BJ (cell line): ENCODE results near the gene ASAP2. TPM values are rescaled to one million over a fixed set of nuclear protein-coding genes. Genes with fewer than 3 reads are reported as not detected.

ENCODE experiments used
- CTCF ChIA-PET: fragments of 350-600 bp; formaldehyde crosslinking; extraction: SDS; loops from one replicate; lab custom pipeline; 2021; ENCODE audit warnings: antibody characterized with exemption, inconsistent platforms; lab: Yijun Ruan, JAX
- POLR2A ChIA-PET: fragments of 300-600 bp; sonication (Branson Sonifier 250); formaldehyde crosslinking; extraction: SDS; loops from one replicate; lab custom pipeline; 2021; ENCODE audit warnings: antibody characterized with exemption; lab: Charles Lee
- DNase-seq: peaks from one replicate; pipeline ENCODE4 v3.0.0-alpha.2; 2011; ENCODE audit warnings: low read depth
- H3K27me3 ChIP-seq: 2 replicates; pipeline ENCODE4 v1.6.0; 2011; ENCODE audit warnings: low read length; ENCODE audit not compliant: control insufficient read depth, insufficient read depth
- H3K36me3 ChIP-seq: 2 replicates; pipeline ENCODE4 v1.5.1; 2011; ENCODE audit warnings: low read length; ENCODE audit not compliant: control insufficient read depth, insufficient read depth
- H3K4me3 ChIP-seq: 2 replicates; pipeline ENCODE4 v1.5.1; 2011; ENCODE audit warnings: low read depth, mild to moderate bottlenecking, control low read depth, low read length
- polyA plus RNA-seq: library from polyadenylated mRNA; depleted of rRNA; stranded (reverse); fragments of >200 nt; gene quantifications from 2 replicates; pipeline ENCODE4 v1.2.3, GENCODE V29; 2011
- TF ChIP-seq, protein P1 (sequence below): IDR thresholded peaks from 2 replicates; pipeline ENCODE4 v1.5.1; 2011; ENCODE audit warnings: low read depth, mild to moderate bottlenecking, control low read depth, inconsistent platforms, low read length, moderate library complexity; ENCODE audit not compliant: insufficient read depth

The ASAP2 gene
- polyA plus RNA-seq, 1 experiment: 14.1 TPM

DNA sequence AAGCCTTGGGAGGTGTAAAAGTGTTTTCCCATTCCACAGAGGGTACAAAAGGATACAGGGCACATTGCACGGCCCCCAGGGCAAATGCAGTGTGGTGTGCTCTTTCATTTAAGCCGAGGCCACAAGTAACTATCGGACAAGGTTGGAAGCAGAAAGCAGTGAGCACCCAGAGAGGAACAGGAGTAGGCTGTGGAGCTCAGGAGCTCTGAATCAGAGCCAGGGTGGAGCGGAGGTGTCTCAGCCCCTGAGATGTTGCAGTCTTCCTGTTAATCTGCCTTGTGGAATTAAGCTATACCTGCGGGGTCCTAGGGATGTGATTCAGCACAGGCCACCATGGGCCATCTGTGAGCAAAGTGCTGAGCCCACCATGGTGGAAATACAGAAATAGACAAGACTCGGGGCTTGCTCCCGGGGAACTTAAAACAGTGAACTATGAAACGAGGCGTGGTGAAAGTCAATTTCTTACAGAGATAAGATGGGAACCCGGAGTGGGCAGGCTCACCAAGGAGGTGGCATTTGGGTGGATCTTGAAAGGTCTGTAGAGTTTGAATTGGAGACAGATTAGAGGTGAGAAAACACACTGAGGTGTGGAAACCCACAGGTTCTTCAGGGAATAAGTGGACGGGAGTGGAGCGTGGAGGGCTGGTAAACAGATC is 44.0 kb downstream of the ASAP2 start:
- TF ChIP-seq, protein P1, sequence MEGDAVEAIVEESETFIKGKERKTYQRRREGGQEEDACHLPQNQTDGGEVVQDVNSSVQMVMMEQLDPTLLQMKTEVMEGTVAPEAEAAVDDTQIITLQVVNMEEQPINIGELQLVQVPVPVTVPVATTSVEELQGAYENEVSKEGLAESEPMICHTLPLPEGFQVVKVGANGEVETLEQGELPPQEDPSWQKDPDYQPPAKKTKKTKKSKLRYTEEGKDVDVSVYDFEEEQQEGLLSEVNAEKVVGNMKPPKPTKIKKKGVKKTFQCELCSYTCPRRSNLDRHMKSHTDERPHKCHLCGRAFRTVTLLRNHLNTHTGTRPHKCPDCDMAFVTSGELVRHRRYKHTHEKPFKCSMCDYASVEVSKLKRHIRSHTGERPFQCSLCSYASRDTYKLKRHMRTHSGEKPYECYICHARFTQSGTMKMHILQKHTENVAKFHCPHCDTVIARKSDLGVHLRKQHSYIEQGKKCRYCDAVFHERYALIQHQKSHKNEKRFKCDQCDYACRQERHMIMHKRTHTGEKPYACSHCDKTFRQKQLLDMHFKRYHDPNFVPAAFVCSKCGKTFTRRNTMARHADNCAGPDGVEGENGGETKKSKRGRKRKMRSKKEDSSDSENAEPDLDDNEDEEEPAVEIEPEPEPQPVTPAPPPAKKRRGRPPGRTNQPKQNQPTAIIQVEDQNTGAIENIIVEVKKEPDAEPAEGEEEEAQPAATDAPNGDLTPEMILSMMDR: no peak
- POLR2A ChIA-PET: no interaction called here
- Histone ChIP-seq H3K27me3 (no peaks in the 10 kb centered on the region), H3K36me3 (no peaks in the 10 kb centered on the region), H3K4me3 (no peak overlapping the region)
- CTCF ChIA-PET: interaction anchor here (1.0 to 1.4 kb wide), 2 partner anchors 42 to 44 kb away, joined by 3 read pairs; partner anchors contain the start of gene ASAP2
- DNase-seq: no peak

DNA sequence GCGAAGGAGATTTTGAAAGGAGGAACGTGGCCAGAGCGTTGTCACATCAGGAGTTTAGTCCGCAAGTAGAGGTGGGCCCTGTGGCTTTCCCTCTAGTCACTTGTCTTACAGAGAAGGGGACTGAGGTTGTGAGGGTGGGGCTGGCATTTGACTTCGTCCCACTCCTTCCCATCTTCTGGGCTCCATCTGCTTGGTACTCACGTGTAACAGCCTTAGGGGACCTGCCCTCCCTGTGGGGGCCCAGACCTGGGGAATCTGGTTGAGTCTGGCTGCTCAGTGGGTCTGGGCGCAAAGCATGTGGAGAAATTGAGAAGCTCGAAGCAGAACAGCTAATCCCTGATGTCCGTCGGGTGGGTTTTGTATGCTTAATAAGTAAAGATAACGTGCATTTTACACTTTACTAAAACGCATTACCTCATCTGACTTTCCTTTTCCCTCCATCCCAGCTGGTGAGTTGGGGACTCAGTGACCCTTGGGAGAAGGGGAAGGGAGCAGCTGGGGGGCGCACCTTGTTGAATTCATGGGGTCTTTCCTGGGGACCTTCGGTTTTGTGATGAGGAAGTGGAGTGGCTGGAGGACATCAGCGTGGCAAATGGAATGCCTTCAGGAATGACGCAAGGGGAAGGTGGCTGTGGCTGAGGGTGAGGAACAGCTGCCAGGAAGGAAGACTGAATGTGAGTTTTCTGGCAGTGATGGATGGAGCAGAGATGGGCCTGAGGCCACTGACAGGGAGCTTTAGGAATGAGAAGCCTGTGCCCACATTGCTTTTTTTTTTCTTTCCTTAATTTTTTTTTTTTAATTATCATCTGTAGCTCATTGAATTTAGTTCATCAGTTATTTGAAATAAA is 44.8 kb downstream of the ASAP2 start:
- CTCF ChIA-PET: interaction anchor here (0.7 to 1.0 kb wide), 3 partner anchors 13 to 45 kb away, joined by 3 to 4 read pairs (median 3); partner anchors contain the start of gene ASAP2
- POLR2A ChIA-PET: interaction anchor here (0.6 to 0.7 kb wide), 3 partner anchors 8 to 171 kb away, joined by 4 to 7 read pairs (median 6); no protein-coding TSS in a partner anchor
- TF ChIP-seq, protein P1: no peak
- no peak overlapping the region for H3K4me3 ChIP-seq
- DNase-seq: no peak
- H3K27me3 ChIP-seq: no peaks in the 10 kb centered on the region
- H3K36me3 ChIP-seq: no peaks in the 10 kb centered on the region

DNA sequence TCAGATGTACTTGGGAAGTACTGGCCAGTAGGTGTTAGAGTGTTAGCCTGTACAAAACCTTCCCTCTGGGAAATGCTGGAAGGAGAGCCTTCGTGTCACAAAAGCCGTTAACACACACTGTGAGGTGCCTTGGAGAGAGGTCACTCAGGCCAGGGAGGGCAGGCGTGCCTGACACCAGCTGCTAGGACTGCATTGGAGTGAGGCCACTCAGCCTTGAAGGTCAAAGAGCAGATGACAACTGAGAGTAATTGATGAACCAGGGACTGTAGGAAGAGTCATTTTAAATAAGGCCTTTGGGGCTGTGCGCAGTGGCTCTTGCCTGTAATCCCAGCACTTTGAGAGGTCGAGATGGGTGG is 45.4 kb downstream of the ASAP2 start:
- ChIA-PET CTCF (interaction anchor here (0.7 to 1.0 kb wide), 3 partner anchors 14 to 46 kb away, joined by 3 to 4 read pairs (median 4); partner anchors contain the start of gene ASAP2), POLR2A (interaction anchor here (0.6 to 0.7 kb wide), 3 partner anchors 8 to 171 kb away, joined by 4 to 7 read pairs (median 6); no protein-coding TSS in a partner anchor)
- Histone ChIP-seq H3K4me3 (no peak overlapping the region), H3K36me3 (no peaks in the 10 kb centered on the region), H3K27me3 (no peaks in the 10 kb centered on the region)
- TF ChIP-seq, protein P1: no peak
- no peak for DNase-seq

DNA sequence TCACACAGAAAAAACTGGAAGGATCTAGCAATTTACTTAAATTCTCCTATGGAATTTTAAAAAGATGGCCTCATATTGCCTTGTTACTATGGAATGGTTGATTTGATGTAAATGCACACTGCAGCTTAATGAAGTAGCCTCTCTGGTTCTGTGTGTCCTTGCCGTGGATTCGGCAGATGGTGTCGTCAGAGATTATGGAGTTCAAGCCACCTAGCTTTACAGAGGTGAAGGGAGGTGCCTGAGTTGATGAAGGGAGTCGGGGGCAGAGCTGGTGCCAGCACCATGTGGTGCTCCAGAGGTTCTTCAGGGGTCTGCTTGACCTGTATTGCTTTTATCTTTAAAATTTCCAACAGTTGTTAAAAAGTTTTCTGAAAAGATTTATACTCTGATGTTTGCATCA is 48.8 kb downstream of the ASAP2 start:
- ChIA-PET POLR2A (no interaction called here), CTCF (no interaction called here)
- DNase-seq: no peak
- Histone ChIP-seq H3K27me3 (no peaks in the 10 kb centered on the region), H3K4me3 (no peak overlapping the region), H3K36me3 (no peaks in the 10 kb centered on the region; the same call in 1 of the 2 replicates)
- TF ChIP-seq, protein P1: no peak

DNA sequence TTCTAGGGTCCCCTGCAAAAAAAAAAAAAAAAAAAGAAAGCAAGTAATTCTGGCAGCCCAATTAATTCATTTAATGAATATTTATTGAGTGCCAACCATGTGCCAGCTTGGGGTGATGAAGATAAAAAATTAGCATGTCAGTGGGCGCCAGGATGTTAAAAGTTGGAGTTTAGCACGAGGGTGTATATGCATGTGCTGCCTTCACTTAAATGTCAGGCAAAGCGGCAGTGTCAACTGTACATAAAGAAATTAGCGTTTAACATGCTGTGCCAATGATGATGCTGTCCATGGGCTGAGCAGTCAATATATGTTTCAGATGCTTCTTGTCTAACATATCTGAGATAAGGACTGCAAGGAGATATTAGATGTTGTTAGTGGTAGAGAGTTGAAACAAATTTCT is 49.5 kb downstream of the ASAP2 start:
- Histone ChIP-seq H3K36me3 (no peaks in the 10 kb centered on the region; the same call in 1 of the 2 replicates), H3K4me3 (no peak overlapping the region), H3K27me3 (no peaks in the 10 kb centered on the region)
- ChIA-PET CTCF (no interaction called here), POLR2A (no interaction called here)
- TF ChIP-seq, protein P1: no peak
- no peak for DNase-seq
